ENCODE data around the gene NBEA. TPM values are rescaled to one million over a fixed set of nuclear protein-coding genes. Genes with fewer than 3 reads are reported as not detected.

NBEA gene
- total RNA-seq, 1 donor from 2014 or later, result 6.6 TPM

DNA sequence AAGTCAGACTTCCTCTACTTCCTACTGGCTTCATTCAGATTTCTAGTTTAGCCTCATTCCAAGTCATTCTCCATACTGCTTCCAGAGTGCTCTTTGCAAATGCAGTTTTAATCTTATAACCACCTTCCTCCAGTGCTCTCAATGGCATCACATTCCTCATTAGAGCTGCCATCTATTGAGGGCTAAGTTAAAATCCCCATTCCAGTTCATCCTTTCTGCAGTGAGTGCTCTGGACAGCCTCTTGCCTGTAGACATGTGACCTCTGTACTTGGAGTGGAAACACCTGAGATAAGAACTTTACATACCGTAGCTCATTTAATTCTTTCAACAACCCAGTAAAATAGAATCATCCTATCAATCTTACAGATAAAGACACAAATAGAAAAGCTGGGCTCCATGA lies 592.3 kb downstream of the NBEA start:
- Histone ChIP-seq H3K4me1 (no peaks in the 10 kb centered on the region), H3K27me3 (ENCODE audit: low read depth) (no peaks in the 10 kb centered on the region), H3K4me3 (no peak overlapping the region), H3K36me3 (no peaks in the 10 kb centered on the region), H3K9me3 (no peaks in the 10 kb centered on the region), H3K27ac (no peak overlapping the region)
- intact Hi-C loops (cut with DNase I), result no loop called here
- TF ChIP-seq, protein P1, sequence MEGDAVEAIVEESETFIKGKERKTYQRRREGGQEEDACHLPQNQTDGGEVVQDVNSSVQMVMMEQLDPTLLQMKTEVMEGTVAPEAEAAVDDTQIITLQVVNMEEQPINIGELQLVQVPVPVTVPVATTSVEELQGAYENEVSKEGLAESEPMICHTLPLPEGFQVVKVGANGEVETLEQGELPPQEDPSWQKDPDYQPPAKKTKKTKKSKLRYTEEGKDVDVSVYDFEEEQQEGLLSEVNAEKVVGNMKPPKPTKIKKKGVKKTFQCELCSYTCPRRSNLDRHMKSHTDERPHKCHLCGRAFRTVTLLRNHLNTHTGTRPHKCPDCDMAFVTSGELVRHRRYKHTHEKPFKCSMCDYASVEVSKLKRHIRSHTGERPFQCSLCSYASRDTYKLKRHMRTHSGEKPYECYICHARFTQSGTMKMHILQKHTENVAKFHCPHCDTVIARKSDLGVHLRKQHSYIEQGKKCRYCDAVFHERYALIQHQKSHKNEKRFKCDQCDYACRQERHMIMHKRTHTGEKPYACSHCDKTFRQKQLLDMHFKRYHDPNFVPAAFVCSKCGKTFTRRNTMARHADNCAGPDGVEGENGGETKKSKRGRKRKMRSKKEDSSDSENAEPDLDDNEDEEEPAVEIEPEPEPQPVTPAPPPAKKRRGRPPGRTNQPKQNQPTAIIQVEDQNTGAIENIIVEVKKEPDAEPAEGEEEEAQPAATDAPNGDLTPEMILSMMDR (IDR thresholded peaks at IDR 0.05), result no peak
- DNase-seq (no peak), ATAC-seq (no peak)

DNA sequence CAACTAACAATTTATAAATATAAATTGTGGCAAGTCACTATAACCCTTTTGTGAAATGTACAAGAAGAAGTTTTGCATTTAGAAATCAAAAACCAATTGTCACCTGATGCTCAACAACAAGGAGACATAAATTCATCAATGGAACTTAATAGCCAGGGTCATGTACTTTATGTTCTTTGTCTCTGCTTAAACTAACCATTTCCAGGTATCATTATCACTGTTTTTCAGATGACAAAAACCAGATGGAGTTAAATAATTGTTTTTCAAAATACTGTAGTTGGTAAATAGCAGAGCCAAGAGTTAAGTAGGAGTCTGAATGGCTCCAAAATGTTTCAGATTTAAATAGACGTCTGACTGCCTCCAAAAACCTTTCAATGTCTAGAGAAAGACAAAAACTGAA lies 606.7 kb downstream of the NBEA start:
- ATAC-seq (no peak), DNase-seq (no peak)
- no peaks in the 10 kb centered on the region for H3K4me1 ChIP-seq
- H3K9me3 ChIP-seq, result no peaks in the 10 kb centered on the region
- intact Hi-C loops (cut with DNase I), result no loop called here
- no peak overlapping the region for H3K4me3 ChIP-seq
- no peaks in the 10 kb centered on the region for H3K36me3 ChIP-seq
- no peaks in the 10 kb centered on the region for H3K27me3 ChIP-seq (ENCODE audit: low read depth)
- TF ChIP-seq, protein P1 (IDR thresholded peaks at IDR 0.05), result no peak
- H3K27ac ChIP-seq, result no peak overlapping the region

DNA sequence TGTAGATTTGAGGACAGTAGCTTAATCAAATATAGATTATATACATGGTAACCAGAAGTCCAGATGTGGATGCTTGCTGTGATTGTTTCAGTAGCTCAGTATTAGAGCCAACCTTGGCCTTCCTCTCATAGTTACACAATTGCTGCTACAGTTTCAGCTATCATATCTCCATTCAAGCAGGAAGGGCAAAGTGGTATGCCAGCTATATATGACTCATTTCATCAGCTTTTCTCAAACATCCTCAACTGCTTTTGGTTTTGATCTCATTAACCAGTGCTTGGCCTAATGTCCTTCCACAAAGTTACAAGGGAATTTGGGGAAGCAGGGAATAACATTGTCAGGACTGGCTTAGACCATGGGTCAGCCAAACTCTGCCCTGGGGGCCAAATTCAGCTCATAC lies 607.4 kb downstream of the NBEA start:
- DNase-seq (no peak), ATAC-seq (no peak)
- Histone ChIP-seq H3K9me3 (no peaks in the 10 kb centered on the region), H3K4me3 (no peak overlapping the region), H3K36me3 (no peaks in the 10 kb centered on the region), H3K27ac (no peak overlapping the region), H3K27me3 (ENCODE audit: low read depth) (no peaks in the 10 kb centered on the region), H3K4me1 (no peaks in the 10 kb centered on the region)
- TF ChIP-seq, protein P1 (IDR thresholded peaks at IDR 0.05), result no peak
- intact Hi-C loops (cut with DNase I), result no loop called here

DNA sequence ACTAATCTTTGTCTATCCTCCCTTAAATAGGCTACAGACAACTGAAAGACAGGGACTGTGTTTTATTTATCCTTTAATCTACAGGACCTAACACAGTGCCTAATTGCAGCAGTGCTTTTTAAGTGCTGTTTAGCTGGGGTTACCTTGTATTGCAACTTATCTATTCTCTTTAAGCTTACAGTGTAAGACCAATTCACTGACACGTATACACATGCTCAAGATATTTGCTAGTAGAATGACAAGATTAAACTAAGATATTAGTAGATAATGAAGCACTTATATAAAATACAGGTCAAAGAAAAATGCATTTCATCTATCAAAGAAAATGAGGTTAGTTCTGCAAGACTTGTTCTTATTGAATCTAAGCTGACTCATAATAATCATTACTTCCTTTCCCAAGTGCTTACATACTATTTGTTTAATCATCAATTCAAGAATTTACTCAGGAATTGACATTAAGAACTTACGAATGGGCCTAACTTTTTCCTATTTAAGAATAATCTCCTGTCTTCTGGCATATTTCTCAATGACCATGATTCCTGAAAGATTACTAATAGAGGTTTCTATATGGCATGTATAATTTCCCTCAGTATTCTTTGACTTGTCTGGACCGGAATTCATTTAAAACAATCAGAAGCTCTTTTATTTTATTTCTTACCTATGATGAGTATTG lies 610.2 kb downstream of the NBEA start:
- ATAC-seq (no peak), DNase-seq (no peak)
- Histone ChIP-seq H3K27me3 (ENCODE audit: low read depth) (no peaks in the 10 kb centered on the region), H3K36me3 (no peaks in the 10 kb centered on the region), H3K4me3 (no peak overlapping the region), H3K27ac (no peak overlapping the region), H3K9me3 (no peaks in the 10 kb centered on the region), H3K4me1 (no peaks in the 10 kb centered on the region)
- intact Hi-C loops (cut with DNase I), result no loop called here
- TF ChIP-seq, protein P1 (IDR thresholded peaks at IDR 0.05), result no peak

DNA sequence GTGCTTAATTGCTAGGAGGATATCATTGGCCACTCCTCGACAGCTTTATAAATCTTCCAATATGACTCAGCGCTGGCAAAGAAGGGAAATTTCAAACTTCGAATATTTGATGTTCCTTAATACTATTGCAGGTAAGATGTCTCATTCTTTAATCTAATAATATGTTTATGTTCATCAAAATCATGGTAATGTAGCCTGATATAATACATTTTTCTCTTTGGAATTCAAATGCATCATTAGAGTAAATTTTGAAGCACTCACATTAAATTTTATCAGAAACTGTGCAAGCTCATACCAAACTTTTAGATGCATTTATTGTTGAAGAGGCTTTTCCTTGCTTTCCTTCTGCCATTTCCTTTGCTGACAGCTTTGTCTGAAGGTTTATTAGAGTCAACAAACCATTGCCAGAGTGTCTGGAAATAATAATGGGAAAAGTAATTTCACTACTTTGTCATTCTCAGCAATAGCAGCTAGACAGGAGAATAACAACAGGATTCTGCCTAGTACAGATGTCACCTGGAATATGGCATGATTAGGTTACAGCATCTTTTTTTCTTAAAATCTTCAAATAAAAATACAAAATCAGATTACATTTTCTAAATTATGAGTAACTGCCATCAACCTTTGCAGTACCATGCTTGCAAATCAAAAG lies 613.0 kb downstream of the NBEA start:
- H3K27ac ChIP-seq, result no peak overlapping the region
- H3K27me3 ChIP-seq (ENCODE audit: low read depth), result no peaks in the 10 kb centered on the region
- intact Hi-C loops (cut with DNase I), result no loop called here
- no peaks in the 10 kb centered on the region for H3K36me3 ChIP-seq
- H3K4me1 ChIP-seq, result no peaks in the 10 kb centered on the region
- TF ChIP-seq, protein P1 (IDR thresholded peaks at IDR 0.05), result no peak
- H3K4me3 ChIP-seq, result no peak overlapping the region
- ATAC-seq (no peak), DNase-seq (no peak)
- no peaks in the 10 kb centered on the region for H3K9me3 ChIP-seq
